ENCODE data around the gene GALNT17.

DNA sequence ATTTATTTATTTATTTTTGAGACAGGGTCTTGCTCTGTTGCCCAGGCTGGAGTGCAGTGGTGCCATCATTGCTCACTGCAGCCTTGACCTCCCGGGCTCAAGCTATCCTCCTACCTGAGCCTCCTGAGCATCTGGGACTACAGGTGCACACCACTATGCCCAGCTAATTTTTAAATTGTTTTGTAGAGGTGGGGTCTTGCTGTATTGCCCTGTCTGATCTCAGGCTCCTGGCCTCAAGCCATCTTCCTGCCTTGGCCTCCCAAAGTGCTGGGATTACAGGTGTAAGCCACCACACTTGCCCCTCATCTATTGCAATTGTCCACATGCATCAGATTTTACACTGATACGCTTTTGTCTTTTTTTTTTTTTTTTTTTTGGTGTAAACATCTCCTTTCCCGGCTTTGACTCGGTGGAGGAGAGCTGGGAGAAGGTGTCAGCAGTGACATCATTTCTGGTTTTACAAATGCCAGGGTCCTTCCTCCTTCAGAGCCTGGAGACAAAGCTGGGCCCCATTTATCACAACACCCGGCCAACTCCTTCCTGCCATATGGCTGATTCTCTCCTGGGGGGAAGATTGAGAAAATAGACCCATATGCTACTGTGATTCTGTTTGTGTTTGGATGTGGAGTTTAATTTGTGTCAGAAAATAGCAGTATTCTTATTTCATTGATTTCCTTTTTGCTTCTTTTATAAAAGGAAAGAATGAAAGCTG is 61.3 kb downstream of the GALNT17 start:
- TF ChIP-seq, protein P1, sequence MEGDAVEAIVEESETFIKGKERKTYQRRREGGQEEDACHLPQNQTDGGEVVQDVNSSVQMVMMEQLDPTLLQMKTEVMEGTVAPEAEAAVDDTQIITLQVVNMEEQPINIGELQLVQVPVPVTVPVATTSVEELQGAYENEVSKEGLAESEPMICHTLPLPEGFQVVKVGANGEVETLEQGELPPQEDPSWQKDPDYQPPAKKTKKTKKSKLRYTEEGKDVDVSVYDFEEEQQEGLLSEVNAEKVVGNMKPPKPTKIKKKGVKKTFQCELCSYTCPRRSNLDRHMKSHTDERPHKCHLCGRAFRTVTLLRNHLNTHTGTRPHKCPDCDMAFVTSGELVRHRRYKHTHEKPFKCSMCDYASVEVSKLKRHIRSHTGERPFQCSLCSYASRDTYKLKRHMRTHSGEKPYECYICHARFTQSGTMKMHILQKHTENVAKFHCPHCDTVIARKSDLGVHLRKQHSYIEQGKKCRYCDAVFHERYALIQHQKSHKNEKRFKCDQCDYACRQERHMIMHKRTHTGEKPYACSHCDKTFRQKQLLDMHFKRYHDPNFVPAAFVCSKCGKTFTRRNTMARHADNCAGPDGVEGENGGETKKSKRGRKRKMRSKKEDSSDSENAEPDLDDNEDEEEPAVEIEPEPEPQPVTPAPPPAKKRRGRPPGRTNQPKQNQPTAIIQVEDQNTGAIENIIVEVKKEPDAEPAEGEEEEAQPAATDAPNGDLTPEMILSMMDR (conservative IDR thresholded peaks at IDR 0.05; ENCODE audit: low read length) = no peak
- TF ChIP-seq EZH2phosphoT487 (IDR thresholded peaks at IDR 0.05; ENCODE audit: borderline replicate concordance) = no peak

All from Loucy (cell line).